Stimulated activated CD4-positive, alpha-beta T cell treated with anti-CD3 and anti-CD28 coated beads, Interleukin-2, amount 100 ng/mL, for 48 hours (primary cell): Measurements from ENCODE around the gene MLEC.

ENCODE experiments used
- DNase-seq, 2 donors: peaks; one replicate each; pipeline ENCODE4 v3.0.0-alpha.2; 2020

MLEC gene

DNA sequence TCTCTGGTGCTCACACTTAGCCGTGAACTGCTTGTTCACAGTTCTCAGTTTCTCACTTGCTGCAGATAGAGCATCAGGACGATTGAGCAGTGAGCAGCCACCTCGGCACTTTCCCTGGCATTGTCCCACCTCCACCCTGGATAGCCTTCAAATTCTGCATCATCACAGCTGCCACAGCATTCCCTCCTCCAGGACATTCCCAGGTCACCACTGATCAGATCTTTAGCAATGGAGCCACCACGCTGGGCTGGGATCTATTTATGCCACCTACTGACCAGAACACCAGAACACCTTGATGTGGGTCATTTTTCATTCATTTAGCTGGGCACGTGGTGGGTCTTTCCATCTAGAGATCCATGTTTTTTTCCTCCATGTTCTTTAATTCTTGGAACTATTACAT is 62.3 kb downstream of the MLEC start:
- no peak for DNase-seq

DNA sequence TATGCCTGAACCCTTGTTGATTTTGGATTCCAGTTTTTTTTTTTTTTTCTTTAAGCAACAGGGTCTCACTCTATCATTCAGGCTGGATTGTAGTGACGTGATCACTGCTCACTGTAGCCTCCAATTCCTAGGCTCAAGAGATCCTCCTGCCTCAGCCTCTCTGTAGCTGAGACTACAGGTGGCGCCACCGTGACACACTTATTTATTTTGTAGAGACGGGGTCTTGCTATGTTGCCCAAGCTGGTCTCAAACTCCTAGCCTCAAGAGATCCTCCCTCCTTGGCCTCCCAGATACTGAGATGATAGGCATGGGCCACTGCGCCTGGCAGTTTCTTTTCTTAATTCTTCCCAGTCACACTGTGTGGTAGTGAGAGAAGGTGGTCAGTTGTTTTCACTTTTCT is 63.9 kb downstream of the MLEC start:
- no peak for DNase-seq

DNA sequence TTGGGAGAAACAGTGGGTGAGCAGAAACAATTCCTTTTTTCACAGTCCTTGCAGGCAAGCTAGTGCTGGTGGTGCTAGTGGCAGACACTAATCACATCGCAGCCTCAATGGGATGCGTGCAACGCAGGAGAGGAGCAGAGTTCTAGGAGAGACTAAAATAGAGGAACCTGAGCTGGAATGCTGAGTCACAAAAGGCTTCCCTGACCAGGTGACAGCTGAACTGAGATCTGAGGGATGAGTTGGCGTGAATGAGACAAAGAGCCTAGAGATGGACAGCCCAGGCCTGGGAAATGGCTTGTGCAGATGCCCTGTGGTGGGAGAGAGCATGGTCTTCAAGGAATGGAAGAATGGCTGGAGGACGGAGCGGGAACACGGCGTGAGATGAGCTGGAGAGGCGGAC is 64.4 kb downstream of the MLEC start:
- no peak for DNase-seq
